ENCODE data around the gene ZNF609.

DNA sequence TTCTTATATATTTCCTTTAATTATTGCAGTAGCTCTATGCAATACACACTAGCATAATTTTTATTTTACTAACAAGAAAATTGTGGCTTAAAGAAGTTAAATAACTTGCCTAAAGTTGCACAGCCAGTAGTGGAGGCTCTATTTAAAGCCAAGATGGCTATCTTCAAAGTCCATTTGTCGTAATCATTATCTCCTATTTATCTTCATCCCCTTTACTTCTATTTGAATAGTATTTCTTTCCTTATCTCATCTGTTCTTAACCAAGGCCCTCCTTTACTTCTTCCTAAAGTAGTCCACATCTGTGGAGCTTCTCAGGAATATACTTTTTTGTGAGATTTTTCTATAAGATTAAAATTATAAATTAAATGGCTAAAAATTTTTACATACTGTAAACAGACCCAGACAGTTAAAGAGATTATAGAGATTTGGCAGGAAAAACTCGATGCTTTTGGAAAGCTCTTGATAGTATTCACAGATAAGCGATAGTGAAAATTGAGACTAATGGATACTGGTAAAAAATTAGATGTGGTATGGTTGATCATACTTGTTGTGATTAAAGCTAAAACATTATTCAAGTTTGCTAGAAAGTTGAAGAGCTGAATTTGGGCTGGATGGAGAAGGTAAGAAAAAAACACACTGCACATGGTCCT, 129.2 kb downstream of the ZNF609 start:
- TF ChIP-seq, protein P1, sequence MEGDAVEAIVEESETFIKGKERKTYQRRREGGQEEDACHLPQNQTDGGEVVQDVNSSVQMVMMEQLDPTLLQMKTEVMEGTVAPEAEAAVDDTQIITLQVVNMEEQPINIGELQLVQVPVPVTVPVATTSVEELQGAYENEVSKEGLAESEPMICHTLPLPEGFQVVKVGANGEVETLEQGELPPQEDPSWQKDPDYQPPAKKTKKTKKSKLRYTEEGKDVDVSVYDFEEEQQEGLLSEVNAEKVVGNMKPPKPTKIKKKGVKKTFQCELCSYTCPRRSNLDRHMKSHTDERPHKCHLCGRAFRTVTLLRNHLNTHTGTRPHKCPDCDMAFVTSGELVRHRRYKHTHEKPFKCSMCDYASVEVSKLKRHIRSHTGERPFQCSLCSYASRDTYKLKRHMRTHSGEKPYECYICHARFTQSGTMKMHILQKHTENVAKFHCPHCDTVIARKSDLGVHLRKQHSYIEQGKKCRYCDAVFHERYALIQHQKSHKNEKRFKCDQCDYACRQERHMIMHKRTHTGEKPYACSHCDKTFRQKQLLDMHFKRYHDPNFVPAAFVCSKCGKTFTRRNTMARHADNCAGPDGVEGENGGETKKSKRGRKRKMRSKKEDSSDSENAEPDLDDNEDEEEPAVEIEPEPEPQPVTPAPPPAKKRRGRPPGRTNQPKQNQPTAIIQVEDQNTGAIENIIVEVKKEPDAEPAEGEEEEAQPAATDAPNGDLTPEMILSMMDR (IDR thresholded peaks at IDR 0.05; ENCODE audit: low read depth, low read length) = no peak
- no peak for TF ChIP-seq EZH2phosphoT487 (IDR thresholded peaks at IDR 0.05; ENCODE audit: low read depth)
